Testis (tissue), 3 donors: ENCODE data around the gene GTSE1. TPM values are rescaled to one million over a fixed set of nuclear protein-coding genes. Genes with fewer than 3 reads are reported as not detected.

Experiments used
- DNase-seq: peaks from one replicate; pipeline ENCODE4 v3.0.0-alpha.2; 2019
- H3K27ac ChIP-seq, 2 donors: fragments of 200-600 bp; sonication (generic); one replicate each; pipeline ENCODE4 v1.5.1; 2019
- H3K27me3 ChIP-seq: fragments of 200-600 bp; sonication (generic); one replicate; pipeline ENCODE4 v1.5.1; 2019
- H3K36me3 ChIP-seq: fragments of 200-600 bp; sonication (generic); one replicate; pipeline ENCODE4 v1.5.1; 2017; ENCODE audit warnings: low read depth; ENCODE audit errors: missing control alignments
- H3K4me1 ChIP-seq: fragments of 200-600 bp; sonication (generic); one replicate; pipeline ENCODE4 v1.5.1; 2019
- H3K4me3 ChIP-seq, 2 donors: fragments of 200-600 bp; sonication (generic); one replicate each; pipeline ENCODE4 v1.5.1; 2017 to 2019
- H3K9me3 ChIP-seq: fragments of 200-600 bp; sonication (generic); one replicate; pipeline ENCODE4 v1.5.1; 2017
- POLR2A ChIP-seq: fragments of 450-650 bp; IDR thresholded peaks from one replicate; pipeline ENCODE4 v1.6.1; 2017; ENCODE audit warnings: antibody characterized with exemption, mild to moderate bottlenecking, moderate library complexity
- WGBS, 2 donors: methylation state at CpG; one replicate each; pipeline ENCODE4 v1.1.5; 2018; 5-methylcytosine and 5-hydroxymethylcytosine counted together
- intact Hi-C: fragments of 100-400 bp; cut with DNase I; formaldehyde crosslinking; loops from one replicate; pipeline ENCODE4 v1.15.1; 2023; ENCODE audit warnings: low total_unique reads
- polyA plus RNA-seq: library from polyadenylated mRNA; stranded (reverse); fragments of 350-450 nt; fragmentation: Illumina TruSeq; extraction: RNeasy Lipid Tissue Mini Kit (QIAGEN cat#74804); gene quantifications from one replicate; pipeline ENCODE4 v1.2.3, GENCODE V29; 2014; ENCODE audit warnings: low read depth, low replicate concordance; ENCODE audit not compliant: insufficient read depth
- total RNA-seq, 2 donors: library from RNA; depleted of rRNA; stranded (reverse); fragments of >200 nt; gene quantifications; one replicate each; pipeline ENCODE4 v1.2.3, GENCODE V29; 2016
- TF ChIP-seq, protein P1 (sequence below), 3 experiments: fragments of 450-650 bp in 2 of 3; fragments of 200-600 bp in 1 of 3; sonication (generic) in 1 of 3; IDR thresholded peaks; one replicate each; pipeline ENCODE4 v1.5.1; 2016 to 2019; ENCODE audit warnings: antibody characterized with exemption in 3 of 3, mild to moderate bottlenecking in 2 of 3, moderate library complexity in 1 of 3

GTSE1 gene
- total and polyA plus RNA-seq, 3 donors from 2014 or later, result 9.0 to 22.9 (median 10.0) TPM

DNA sequence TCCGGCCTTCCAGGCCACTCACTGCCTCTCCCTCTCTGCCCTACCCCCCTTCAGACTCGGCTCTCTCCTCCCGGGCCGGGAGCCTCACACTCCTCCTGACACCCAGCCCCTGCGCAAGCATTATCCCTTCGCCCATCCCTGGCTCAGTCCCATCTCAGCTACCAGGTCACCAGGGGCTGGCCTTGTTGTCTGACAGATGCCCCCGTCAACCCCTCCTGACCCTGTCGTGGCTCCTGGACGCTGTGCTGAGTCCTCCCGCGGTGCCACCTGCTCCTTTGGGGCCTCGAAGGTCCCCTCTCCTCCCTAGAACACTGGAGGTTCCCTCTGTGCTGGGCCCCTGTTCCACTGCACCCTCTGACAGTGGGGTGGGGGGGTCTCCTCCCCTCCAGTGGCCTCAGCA is 71.8 kb downstream of the GTSE1 start:
- no peak overlapping the region for H3K4me3 ChIP-seq

DNA sequence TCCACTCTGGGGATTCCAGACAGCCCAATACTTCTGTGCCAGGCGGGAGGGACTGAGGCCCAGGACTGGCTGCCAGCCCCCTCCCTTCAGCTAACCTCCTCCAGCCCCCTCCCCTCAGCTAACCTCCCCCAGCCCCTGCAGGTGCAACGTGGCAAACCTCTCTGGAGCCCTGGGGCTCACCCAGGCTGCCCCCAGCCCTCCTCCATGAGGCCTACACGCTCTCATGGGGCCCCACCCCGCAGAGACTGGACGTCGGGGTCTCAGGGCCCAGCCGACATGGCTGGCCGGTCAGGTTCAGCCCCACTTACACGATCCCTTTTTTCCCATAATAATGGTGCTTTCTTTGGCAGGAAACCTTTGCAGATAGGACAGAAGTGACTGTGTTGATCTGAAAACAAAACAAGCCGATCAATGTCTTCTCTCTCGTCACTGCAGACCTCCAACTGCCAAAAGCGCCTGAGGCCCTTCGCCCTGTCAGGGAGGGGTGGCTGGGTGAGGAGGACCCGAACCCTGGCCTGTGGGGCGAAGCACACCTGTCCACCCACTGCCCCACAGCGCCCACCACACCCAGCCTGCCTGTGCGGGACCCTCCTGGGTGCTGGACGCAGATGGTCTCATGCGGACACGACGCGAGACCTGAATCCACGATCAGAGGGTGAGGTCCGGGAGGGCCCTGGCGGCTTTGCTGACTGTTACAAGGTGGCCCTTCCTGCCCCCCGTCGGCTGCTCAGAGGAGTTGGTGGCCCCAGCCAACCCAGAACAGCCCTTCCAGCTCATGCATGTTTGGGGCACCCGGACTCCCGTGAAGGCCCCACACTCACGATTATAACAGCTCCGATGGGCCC is 72.4 kb downstream of the GTSE1 start:
- H3K4me3 ChIP-seq, result no peak overlapping the region
- H3K9me3 ChIP-seq, result no peaks in the 10 kb centered on the region
- DNase-seq, result no peak
- intact Hi-C loops, result no loop called here
- TF ChIP-seq, protein P1, sequence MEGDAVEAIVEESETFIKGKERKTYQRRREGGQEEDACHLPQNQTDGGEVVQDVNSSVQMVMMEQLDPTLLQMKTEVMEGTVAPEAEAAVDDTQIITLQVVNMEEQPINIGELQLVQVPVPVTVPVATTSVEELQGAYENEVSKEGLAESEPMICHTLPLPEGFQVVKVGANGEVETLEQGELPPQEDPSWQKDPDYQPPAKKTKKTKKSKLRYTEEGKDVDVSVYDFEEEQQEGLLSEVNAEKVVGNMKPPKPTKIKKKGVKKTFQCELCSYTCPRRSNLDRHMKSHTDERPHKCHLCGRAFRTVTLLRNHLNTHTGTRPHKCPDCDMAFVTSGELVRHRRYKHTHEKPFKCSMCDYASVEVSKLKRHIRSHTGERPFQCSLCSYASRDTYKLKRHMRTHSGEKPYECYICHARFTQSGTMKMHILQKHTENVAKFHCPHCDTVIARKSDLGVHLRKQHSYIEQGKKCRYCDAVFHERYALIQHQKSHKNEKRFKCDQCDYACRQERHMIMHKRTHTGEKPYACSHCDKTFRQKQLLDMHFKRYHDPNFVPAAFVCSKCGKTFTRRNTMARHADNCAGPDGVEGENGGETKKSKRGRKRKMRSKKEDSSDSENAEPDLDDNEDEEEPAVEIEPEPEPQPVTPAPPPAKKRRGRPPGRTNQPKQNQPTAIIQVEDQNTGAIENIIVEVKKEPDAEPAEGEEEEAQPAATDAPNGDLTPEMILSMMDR (IDR thresholded peaks at IDR 0.05), result no peak
- no peak for TF ChIP-seq POLR2A
- WGBS, 2 donors, result 88 to 91% methylated on average over 17 to 31 of the region's 31 CpGs
- no peaks in the 10 kb centered on the region for H3K36me3 ChIP-seq
- H3K27ac ChIP-seq, result no peak overlapping the region
- H3K4me1 ChIP-seq, result no peaks in the 10 kb centered on the region
- H3K27me3 ChIP-seq, result no peaks in the 10 kb centered on the region

More for the DNA sequence above, 71.8 kb downstream of the GTSE1 start:
- WGBS, 2 donors, result 85 to 90% methylated on average over 9 to 12 of the region's 12 CpGs
- no peak for DNase-seq
- intact Hi-C loops, result no loop called here
- Histone ChIP-seq H3K27me3 (no peaks in the 10 kb centered on the region), H3K4me1 (no peaks in the 10 kb centered on the region), H3K27ac (no peak overlapping the region), H3K9me3 (no peaks in the 10 kb centered on the region), H3K36me3 (no peaks in the 10 kb centered on the region)
- no peak for TF ChIP-seq POLR2A
- TF ChIP-seq, protein P1 (IDR thresholded peaks at IDR 0.05), result no peak

DNA sequence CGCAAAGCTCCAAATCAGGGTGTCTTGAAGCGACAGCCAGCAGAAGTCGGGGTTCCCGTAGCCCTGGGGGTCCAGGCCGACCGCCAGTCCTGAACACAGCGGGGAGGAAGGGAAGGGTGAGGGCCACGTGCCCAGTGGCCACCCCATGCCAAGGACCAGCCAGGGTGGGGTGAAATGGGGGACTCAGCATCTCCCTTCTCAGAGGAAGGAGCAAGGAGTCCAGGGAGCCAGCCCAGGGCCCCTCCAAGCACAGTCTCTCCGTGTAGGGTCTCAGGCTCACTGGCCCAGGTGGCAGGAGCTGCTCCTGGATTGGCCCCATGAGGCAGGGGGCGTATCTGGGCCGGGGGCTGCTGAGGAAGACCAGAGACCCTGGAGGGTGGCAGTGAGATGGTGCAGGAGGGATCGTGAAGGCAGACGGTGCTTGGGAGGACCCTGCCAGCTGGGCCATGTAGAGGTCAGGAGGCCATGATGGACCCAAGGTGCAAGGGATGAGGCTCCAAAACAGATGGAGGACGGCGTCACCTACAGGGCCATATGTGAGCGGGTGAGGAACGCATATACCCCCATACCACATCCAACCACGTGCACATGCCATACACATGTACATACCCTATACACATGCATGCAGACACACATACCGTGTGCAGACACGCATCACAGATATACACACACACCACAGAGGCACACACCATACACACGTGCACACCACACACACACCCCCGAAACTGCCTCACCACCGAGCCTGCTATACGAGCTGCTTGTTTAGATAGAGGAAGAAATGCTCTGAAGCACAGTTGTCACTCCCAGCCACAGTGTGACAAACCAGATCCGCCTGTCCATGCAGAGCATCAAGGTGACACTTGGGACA is 73.3 kb downstream of the GTSE1 start:
- no peaks in the 10 kb centered on the region for H3K36me3 ChIP-seq
- WGBS, 2 donors, result 78 to 92% methylated on average over 21 to 25 of the region's 25 CpGs
- intact Hi-C loops, result no loop called here

DNA sequence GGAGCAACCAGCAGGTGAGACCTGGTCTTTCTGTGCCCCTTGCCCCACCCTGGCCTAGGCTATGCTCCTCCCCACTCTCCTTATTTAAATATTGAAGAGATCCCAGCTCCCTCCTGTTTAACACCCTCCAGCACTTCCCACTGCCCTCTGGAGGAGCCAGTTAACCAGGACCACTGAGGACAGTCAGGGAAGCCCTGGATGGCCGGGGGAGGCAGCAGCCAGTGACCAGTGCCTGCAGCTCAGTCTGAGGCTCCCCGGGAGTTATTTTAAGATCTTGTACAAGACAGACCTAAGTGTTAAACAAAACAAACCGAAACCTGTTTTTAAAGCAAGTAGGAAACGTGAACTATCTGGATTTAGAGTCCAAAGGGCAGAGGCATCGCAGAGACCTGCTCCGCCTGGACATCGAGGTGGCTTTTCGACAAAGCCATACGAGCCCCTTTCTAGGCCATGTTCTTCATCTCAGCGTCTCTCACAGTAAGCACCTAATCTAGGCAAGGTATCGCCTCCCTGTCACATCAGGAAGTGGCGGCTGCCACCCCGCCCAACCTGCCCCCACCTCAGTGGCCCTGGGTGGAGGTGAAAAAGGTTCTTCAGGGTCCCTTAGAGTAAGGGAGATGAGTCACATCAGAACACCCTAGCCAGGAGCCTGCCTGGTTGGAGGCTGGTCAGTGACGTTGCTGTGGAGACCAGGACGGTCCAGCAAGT is 74.1 kb downstream of the GTSE1 start:
- Histone ChIP-seq H3K36me3 (no peaks in the 10 kb centered on the region), H3K27ac (no peak overlapping the region), H3K9me3 (no peaks in the 10 kb centered on the region), H3K4me3 (no peak overlapping the region), H3K4me1 (no peaks in the 10 kb centered on the region), H3K27me3 (no peaks in the 10 kb centered on the region)
- intact Hi-C loops, result no loop called here
- WGBS, 2 donors, result 84 to 88% methylated on average over 15 of the region's 15 CpGs
- no peak for DNase-seq
- TF ChIP-seq, protein P1 (IDR thresholded peaks at IDR 0.05), result no peak
- no peak for TF ChIP-seq POLR2A

More for the DNA sequence above, 73.3 kb downstream of the GTSE1 start:
- Histone ChIP-seq H3K27ac (no peak overlapping the region), H3K4me1 (no peaks in the 10 kb centered on the region), H3K4me3 (no peak overlapping the region), H3K27me3 (no peaks in the 10 kb centered on the region), H3K9me3 (no peaks in the 10 kb centered on the region)
- no peak for DNase-seq
- TF ChIP-seq, protein P1 (IDR thresholded peaks at IDR 0.05), result no peak
- TF ChIP-seq POLR2A, result no peak
